D721Med (cell line): ENCODE results near the gene PLA2G4C.
"Not testable (repeated sequence)": the region's sequence is repeated elsewhere in the genome, so short reads cannot be mapped to it uniquely, and the experiment has no call there.

Experiments used
- DNase-seq: peaks from one replicate; pipeline ENCODE4 v3.0.0; 2011; ENCODE audit warnings: low spot score; ENCODE audit not compliant: insufficient read length
- FAIRE-seq: peaks from 2 replicates; lab custom pipeline; 2011; peaks lifted over from hg19 to GRCh38; lab: Jason Lieb, UNC
- TF ChIP-seq, protein P1 (sequence below): IDR thresholded peaks from 2 replicates; pipeline ENCODE4 v1.5.1; 2012; ENCODE audit warnings: mild to moderate bottlenecking, control low read depth; ENCODE audit not compliant: insufficient read depth; ENCODE audit errors: missing control alignments

PLA2G4C gene

DNA sequence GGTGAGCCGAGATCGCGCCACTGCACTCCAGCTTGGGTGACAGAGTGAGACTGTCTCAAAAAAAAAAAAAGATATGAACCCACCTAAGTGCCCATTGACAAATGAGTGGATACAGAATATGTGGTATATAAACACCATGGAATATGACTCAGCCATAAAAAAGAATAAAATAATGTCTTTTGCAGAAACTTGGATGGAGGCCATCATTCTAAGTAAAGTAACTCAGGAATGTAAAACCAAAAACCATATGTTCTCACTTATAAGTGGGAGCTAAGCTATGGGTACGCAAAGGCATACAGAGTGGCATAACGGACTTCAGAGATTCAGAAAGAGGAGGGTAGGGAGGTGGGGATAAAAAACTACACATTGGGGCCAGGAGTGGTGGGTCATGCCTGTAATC, 29.5 kb downstream of the PLA2G4C start:
- TF ChIP-seq, protein P1, sequence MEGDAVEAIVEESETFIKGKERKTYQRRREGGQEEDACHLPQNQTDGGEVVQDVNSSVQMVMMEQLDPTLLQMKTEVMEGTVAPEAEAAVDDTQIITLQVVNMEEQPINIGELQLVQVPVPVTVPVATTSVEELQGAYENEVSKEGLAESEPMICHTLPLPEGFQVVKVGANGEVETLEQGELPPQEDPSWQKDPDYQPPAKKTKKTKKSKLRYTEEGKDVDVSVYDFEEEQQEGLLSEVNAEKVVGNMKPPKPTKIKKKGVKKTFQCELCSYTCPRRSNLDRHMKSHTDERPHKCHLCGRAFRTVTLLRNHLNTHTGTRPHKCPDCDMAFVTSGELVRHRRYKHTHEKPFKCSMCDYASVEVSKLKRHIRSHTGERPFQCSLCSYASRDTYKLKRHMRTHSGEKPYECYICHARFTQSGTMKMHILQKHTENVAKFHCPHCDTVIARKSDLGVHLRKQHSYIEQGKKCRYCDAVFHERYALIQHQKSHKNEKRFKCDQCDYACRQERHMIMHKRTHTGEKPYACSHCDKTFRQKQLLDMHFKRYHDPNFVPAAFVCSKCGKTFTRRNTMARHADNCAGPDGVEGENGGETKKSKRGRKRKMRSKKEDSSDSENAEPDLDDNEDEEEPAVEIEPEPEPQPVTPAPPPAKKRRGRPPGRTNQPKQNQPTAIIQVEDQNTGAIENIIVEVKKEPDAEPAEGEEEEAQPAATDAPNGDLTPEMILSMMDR: no peak
- FAIRE-seq (no peak), DNase-seq (no peak)

DNA sequence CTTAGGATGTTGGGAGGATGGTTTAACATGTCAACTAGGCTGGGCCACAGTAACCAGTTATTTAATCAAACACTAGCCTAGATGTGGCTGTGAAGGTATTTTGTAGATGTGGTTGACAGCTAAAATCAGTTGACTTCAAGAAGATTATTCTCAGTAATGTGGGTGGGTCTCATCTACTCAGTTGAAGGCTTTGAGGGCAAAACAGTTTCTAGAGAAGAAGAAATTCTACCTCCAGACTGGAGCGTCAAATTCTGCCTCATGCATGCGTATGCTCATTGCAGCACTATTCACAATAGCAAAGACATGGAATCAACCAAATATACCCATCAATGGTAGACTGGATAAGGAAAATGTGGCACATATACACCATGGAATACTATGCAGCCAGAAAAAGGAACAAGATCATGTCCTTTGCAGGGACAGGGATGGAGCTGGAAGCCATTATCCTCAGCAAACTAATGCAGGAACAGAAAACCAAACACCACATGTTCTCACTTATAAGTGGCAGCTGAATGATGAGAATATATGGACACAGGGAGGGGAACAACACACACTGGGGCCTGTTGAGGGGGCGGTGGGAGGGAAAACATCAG, 40.3 kb downstream of the PLA2G4C start:
- not testable (repeated sequence) for DNase-seq, FAIRE-seq

DNA sequence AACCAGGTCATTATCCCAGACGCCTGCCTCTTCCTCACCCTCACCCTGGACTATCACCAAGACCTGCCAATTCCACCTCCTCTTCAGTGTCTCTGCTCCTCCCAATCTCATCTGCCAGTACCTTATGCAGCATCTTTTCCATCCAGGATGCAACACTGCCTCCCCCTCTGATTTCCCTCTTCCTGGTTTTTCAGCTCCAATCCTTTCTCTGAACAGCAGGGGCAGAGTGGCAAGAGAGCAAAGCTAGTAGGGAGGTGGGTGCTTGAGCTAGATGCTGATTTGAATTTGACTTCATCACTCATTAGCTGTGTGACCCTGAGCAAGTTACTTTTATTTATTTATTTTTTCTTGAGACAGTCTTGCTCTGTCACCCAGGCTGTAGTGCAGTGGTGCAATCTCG, 41.2 kb downstream of the PLA2G4C start:
- FAIRE-seq: no peak
- no peak for DNase-seq
- TF ChIP-seq, protein P1: no peak

DNA sequence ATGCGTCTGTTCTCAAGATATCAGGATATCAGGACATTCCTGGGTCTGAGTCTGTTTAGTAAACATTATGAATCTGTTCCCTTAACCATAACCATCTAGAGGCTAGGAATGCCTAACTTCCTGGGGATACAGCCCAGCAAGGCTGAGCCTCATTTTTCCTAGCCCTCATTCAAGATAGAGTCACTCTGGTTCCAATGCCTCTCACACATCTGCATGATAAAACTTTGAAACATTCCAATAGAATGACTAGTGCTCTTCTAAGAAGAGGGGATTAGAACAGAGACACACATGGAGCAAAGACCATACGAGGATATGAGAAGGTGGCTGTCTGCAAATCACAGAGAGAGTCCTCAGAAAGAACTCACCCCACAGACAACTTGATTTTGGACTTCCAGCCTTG, 46.1 kb downstream of the PLA2G4C start:
- FAIRE-seq: no peak

DNA sequence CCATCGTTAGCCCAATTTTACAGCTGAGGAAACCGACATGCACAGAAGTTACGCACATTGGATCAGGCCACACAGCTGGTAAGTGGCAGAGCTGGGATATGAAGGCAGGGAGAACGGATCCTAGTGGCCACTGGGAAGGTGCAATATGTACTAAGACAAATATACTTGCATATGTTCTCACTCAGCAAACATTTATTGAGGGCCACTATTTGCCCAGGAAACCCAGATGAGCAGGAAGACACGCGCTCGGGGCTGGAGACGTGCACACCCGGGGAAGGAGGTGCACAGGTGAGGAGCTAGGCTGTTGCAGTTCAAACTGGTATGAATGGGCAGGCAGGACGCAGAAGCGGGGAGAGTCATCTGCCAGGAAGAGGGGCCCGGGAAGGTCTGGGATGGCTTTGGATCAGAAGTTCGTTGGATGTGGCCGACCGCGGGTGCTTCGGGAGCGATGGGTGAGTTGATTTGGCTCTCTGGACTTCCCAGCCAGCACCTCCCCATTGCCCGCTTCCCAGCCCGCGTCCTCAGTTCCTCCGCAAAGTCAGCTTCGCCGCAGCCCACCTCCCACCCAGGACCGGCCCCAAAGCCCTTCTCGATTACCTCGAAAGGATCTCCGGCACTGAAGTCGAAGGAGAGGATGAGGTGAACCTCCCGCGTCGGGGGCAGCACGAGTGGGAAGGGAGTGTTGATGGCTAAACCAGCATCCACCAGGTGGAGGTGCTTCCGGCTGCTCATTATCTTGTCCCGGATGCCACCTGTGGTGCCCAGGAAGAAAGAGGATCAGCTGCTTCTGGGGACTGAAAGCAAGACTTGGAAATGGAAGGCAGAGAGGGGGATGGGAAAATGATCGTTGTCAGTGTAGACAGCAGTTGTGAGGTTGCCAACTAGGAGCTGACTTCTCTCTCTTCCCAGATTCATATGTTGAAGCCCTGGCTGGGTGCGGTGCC, 48.9 kb downstream of the PLA2G4C start:
- TF ChIP-seq, protein P1: no peak
- FAIRE-seq (no peak), DNase-seq (no peak)

More for the DNA sequence above, 46.1 kb downstream of the PLA2G4C start:
- DNase-seq: no peak
- TF ChIP-seq, protein P1: no peak

DNA sequence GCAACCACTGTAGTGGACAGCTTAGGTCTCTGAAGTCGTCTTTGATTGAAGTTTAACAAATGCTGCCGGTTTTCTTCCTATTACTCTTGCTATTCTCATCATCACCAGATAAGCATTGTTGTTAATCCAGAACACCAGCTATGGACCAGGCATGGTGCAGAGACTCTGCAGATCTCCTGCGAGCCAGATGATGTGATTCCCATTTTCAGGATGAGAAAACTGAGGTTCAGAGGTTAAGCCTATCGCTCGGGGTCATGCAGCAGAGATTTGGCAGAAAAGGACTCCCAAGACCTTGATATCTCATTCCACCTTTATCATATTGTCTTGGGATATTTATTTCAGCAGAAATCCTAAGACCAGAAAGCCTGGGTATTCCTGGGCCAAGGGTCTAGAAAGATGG, 50.2 kb downstream of the PLA2G4C start:
- FAIRE-seq: no peak
- DNase-seq: no peak
- TF ChIP-seq, protein P1: no peak

DNA sequence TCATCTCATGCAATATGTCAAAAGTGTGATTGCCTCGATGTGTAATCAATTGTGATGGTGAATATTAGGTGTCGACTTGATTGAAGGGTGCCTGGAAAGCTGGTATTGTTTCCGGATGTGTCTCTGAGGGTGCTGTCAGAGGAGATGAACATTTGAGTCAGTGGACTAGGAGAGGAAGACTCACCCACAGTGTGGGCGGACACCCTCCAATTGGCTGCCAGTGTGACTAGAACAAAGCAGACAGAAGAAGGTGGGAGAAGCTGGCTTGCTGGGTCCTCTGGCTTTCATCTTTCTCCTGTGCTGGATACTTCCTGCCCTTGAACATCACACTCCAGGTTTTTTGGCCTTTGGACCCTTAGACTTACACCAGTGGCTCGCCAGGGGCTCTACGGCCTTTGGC, 51.3 kb downstream of the PLA2G4C start:
- FAIRE-seq (no peak), DNase-seq (no peak)
- TF ChIP-seq, protein P1: no peak
